ENCODE data around the gene C2CD2. TPM values are rescaled to one million over a fixed set of nuclear protein-coding genes. Genes with fewer than 3 reads are reported as not detected.

C2CD2 gene
- total RNA-seq, 1 donor from 2014 or later: 24.8 TPM

DNA sequence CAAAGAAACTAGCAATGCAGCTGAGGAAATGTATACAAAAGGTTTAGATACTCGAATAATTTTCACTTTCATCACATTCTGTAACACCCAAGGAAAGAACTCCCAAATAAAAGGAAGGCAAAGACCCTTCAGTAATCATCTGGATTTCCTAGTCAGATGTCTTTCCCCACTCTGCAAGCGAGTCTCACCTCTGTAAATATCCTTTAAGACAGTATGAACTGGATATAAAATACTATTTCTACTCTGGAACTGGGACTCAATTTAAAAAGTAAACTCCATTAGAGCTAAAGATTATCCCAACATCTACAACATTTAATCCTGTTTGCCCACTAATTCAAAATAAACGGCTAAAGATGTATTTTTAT is 27.0 kb downstream of the C2CD2 start:
- TF ChIP-seq, protein P1, sequence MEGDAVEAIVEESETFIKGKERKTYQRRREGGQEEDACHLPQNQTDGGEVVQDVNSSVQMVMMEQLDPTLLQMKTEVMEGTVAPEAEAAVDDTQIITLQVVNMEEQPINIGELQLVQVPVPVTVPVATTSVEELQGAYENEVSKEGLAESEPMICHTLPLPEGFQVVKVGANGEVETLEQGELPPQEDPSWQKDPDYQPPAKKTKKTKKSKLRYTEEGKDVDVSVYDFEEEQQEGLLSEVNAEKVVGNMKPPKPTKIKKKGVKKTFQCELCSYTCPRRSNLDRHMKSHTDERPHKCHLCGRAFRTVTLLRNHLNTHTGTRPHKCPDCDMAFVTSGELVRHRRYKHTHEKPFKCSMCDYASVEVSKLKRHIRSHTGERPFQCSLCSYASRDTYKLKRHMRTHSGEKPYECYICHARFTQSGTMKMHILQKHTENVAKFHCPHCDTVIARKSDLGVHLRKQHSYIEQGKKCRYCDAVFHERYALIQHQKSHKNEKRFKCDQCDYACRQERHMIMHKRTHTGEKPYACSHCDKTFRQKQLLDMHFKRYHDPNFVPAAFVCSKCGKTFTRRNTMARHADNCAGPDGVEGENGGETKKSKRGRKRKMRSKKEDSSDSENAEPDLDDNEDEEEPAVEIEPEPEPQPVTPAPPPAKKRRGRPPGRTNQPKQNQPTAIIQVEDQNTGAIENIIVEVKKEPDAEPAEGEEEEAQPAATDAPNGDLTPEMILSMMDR (IDR thresholded peaks at IDR 0.05; ENCODE audit: unreplicated experiment): no peak
- Mint-ChIP-seq H3K36me3 (ENCODE audit: insufficient read depth) (peaks cover 3% of the 10 kb centered on the region), H3K9me3 (ENCODE audit: low read depth) (no peaks in the 10 kb centered on the region), H3K4me1 (ENCODE audit: low read depth) (peaks cover 35% of the 10 kb centered on the region), H3K27ac (peak overlapping the region; percentile 97), H3K4me3 (ENCODE audit: low read depth) (peak overlapping the region; percentile 56), H3K27me3 (no peaks in the 10 kb centered on the region)
- no peak for DNase-seq (ENCODE audit: low spot score, unreplicated experiment)

DNA sequence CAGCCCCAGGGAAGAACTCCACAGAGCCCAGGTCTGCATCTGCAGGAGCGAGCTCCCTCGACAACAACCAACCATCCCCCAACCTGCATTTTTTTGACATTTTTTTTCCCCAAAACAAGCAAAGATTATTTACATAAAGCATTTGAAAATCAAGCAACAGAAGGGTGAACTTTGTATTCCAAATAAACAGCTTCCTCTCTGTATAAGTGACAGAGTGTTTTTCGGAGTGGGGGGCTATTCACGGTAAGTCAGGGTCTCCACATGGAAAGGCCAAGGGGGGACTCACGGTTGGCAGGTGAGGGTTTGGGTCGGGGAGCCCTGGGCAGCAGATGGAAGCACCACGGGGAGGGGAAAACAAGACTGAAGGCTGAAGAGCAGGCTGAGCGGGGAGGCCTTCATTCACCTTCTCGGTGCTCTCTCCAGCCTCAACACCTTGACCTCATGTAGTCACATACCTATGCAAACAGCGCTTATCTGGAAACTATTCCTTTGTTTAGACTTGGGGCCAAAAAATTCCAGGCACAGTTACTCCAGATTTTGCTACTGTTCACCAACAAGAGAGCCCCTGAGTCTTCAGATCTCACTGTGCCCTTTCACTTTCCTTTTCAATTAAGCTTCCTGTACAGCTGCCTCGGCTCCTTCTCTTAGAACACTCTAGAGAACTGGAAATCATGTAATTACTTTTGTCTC is 27.6 kb downstream of the C2CD2 start:
- Mint-ChIP-seq H3K4me3 (ENCODE audit: low read depth) (peak overlapping the region; percentile 56), H3K27me3 (no peaks in the 10 kb centered on the region), H3K9me3 (ENCODE audit: low read depth) (no peaks in the 10 kb centered on the region), H3K27ac (peak overlapping the region; percentile 97), H3K36me3 (ENCODE audit: insufficient read depth) (peaks cover 3% of the 10 kb centered on the region), H3K4me1 (ENCODE audit: low read depth) (peaks cover 35% of the 10 kb centered on the region)
- DNase-seq (ENCODE audit: low spot score, unreplicated experiment): no peak
- TF ChIP-seq, protein P1 (IDR thresholded peaks at IDR 0.05; ENCODE audit: unreplicated experiment): no peak

DNA sequence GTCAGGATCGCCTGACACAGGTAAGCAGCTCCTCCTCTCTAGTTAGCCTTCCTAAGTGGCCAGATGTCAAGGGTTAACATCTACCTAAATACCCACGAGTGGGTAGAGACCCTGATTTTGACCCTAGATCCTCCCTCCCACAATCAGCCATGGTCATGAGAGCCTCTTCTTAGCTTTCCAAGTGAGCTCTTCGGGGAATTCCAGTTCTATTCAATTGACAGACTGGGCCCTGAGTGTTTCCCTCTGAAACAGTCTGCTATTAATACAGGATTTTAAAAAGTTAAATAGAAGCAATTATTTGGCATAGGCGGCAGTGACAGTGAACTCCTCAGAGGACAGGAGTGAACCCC is 28.1 kb downstream of the C2CD2 start:
- no peaks in the 10 kb centered on the region for H3K9me3 Mint-ChIP-seq (ENCODE audit: low read depth)
- no peak for DNase-seq (ENCODE audit: low spot score, unreplicated experiment)
- H3K27me3 Mint-ChIP-seq: no peaks in the 10 kb centered on the region
- TF ChIP-seq, protein P1 (IDR thresholded peaks at IDR 0.05; ENCODE audit: unreplicated experiment): no peak
- H3K27ac Mint-ChIP-seq: peak overlapping the region; percentile 97
- peak overlapping the region; percentile 56 for H3K4me3 Mint-ChIP-seq (ENCODE audit: low read depth)
- no peaks in the 10 kb centered on the region for H3K36me3 Mint-ChIP-seq (ENCODE audit: insufficient read depth)
- peaks cover 30% of the 10 kb centered on the region for H3K4me1 Mint-ChIP-seq (ENCODE audit: low read depth)

DNA sequence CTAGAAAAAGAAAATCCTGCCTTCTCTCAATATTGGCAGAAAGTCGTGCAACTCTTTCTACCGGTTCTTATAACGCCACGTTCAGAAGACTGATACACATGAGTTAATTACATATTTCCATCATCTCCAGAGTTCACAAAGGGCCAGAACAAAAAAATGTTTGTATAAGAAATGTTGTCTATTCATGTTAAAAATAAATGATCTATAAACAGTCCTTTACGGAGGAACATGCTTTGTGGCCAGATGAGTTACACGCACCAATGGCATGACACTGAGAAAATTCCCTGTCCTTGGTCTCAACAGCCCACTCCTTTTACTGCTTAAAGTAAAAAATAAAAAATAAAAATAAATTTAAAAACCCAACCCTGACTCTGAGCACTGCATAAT is 29.5 kb downstream of the C2CD2 start:
- DNase-seq (ENCODE audit: low spot score, unreplicated experiment): no peak
- Mint-ChIP-seq H3K9me3 (ENCODE audit: low read depth) (no peaks in the 10 kb centered on the region), H3K27ac (no peak overlapping the region), H3K27me3 (no peaks in the 10 kb centered on the region), H3K4me1 (ENCODE audit: low read depth) (peaks cover 23% of the 10 kb centered on the region), H3K4me3 (ENCODE audit: low read depth) (no peak overlapping the region), H3K36me3 (ENCODE audit: insufficient read depth) (no peaks in the 10 kb centered on the region)
- TF ChIP-seq, protein P1 (IDR thresholded peaks at IDR 0.05; ENCODE audit: unreplicated experiment): no peak

DNA sequence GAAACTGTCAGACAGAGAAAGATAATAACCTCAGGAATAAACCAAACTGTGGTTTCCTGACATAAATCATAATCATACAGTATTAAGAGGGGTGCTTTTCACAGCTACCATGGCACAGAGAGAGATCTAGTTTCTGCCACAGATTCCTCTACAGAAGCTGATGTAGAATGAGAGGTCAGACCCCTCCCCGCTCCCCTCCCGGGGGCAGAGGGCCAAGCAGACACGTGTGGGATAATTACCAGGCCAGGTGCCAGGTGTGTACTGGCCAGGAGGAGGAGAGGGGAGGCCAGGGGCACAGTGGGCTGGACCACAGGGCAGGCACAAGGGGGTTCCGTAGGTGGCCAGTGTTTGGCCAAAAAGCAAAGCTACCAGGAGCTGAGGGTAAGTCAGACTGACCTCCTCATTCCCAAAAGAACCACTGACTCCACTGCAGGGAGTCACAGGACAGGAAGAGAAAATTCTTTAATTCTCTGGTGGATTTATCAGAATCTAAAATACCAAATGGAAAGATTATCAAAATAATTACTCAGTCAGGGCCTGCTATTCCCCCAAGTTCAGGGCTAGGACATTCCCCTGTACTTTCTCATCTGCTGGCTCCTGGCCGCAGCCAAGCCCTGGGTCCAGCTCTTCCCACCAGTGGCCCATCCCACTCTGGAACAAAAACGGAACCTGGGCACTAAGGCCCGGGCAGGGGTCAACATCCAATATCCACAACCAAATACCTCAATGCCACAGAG is 30.0 kb downstream of the C2CD2 start:
- Mint-ChIP-seq H3K36me3 (ENCODE audit: insufficient read depth) (peaks cover under 1% of the 10 kb centered on the region), H3K27me3 (no peaks in the 10 kb centered on the region), H3K27ac (no peak overlapping the region), H3K9me3 (ENCODE audit: low read depth) (no peaks in the 10 kb centered on the region), H3K4me3 (ENCODE audit: low read depth) (no peak overlapping the region), H3K4me1 (ENCODE audit: low read depth) (peaks cover 23% of the 10 kb centered on the region)
- DNase-seq (ENCODE audit: low spot score, unreplicated experiment): no peak
- TF ChIP-seq, protein P1 (IDR thresholded peaks at IDR 0.05; ENCODE audit: unreplicated experiment): no peak
